MM.1S (cell line): ENCODE results near the gene GFRA1.

ENCODE experiments used
- DNase-seq: peaks from one replicate; pipeline ENCODE4 v3.0.0-alpha.2; 2015
- H2AFZ ChIP-seq: fragments of 300-600 bp; sonication (generic); 2 replicates; pipeline ENCODE4 v1.6.0; 2016; ENCODE audit warnings: antibody characterized with exemption, low read length
- H3F3A ChIP-seq: fragments of 300-600 bp; sonication (generic); 2 replicates; pipeline ENCODE4 v1.6.1; 2016; ENCODE audit warnings: mild to moderate bottlenecking, antibody characterized with exemption, low read length, moderate library complexity, mixed read lengths; ENCODE audit not compliant: insufficient read depth
- H3K27ac ChIP-seq: fragments of 300-600 bp; sonication (generic); 2 replicates; pipeline ENCODE4 v1.5.1; 2016; ENCODE audit warnings: mild to moderate bottlenecking, low read length
- H3K27me3 ChIP-seq: fragments of 300-600 bp; sonication (generic); replicated peaks from 2 replicates; pipeline ENCODE4 v1.6.0; 2016; ENCODE audit warnings: low read length; ENCODE audit not compliant: insufficient read depth
- H3K36me3 ChIP-seq: fragments of 300-600 bp; sonication (generic); replicated peaks from 2 replicates; pipeline ENCODE4 v1.6.1; 2016; ENCODE audit warnings: mild to moderate bottlenecking, low read length, mixed read lengths; ENCODE audit not compliant: insufficient read depth
- H3K4me1 ChIP-seq: fragments of 300-600 bp; sonication (generic); 2 replicates; pipeline ENCODE4 v1.6.1; 2016; ENCODE audit warnings: low read length, mixed read lengths
- H3K4me2 ChIP-seq: fragments of 300-600 bp; sonication (generic); 2 replicates; pipeline ENCODE4 v1.6.0; 2016; ENCODE audit warnings: low read depth, low read length
- H3K4me3 ChIP-seq: fragments of 300-600 bp; sonication (generic); 2 replicates; pipeline ENCODE4 v1.5.1; 2016; ENCODE audit warnings: low read length, mixed read lengths
- H3K79me2 ChIP-seq: fragments of 300-600 bp; sonication (generic); 2 replicates; pipeline ENCODE4 v1.6.1; 2016; ENCODE audit warnings: mixed run types, low read length, mixed read lengths
- H3K9ac ChIP-seq: fragments of 300-600 bp; sonication (generic); 2 replicates; pipeline ENCODE4 v1.6.1; 2016; ENCODE audit warnings: low read length, mixed read lengths
- H3K9me2 ChIP-seq: fragments of 300-600 bp; sonication (generic); replicated peaks from 2 replicates; pipeline ENCODE4 v1.6.1; 2016; ENCODE audit warnings: mild to moderate bottlenecking, low read length, mixed read lengths; ENCODE audit not compliant: insufficient read depth
- H3K9me3 ChIP-seq: fragments of 300-600 bp; sonication (generic); replicated peaks from 2 replicates; pipeline ENCODE4 v1.6.1; 2016; ENCODE audit warnings: mild to moderate bottlenecking, low read length, mixed read lengths; ENCODE audit not compliant: insufficient read depth
- H4K20me1 ChIP-seq: fragments of 300-600 bp; sonication (generic); 2 replicates; pipeline ENCODE4 v1.6.1; 2016; ENCODE audit warnings: mild to moderate bottlenecking, low read length, moderate library complexity, mixed read lengths; ENCODE audit not compliant: insufficient read depth
- EZH2 ChIP-seq: fragments of 300-600 bp; sonication (generic); optimal IDR thresholded peaks from 2 replicates; pipeline ENCODE3; 2017; ENCODE audit warnings: low read depth, mild to moderate bottlenecking, antibody characterized with exemption, low read length, mixed read lengths
- EZH2phosphoT487 ChIP-seq: fragments of 300-600 bp; sonication (generic); IDR thresholded peaks from 2 replicates; pipeline ENCODE4 v1.6.1; 2018; ENCODE audit warnings: antibody characterized with exemption, low read length
- TF ChIP-seq, protein P1 (sequence below): fragments of 300-600 bp; sonication (generic); IDR thresholded peaks from 2 replicates; pipeline ENCODE4 v1.5.1; 2016; ENCODE audit warnings: antibody characterized with exemption, low read length, mixed read lengths

The GFRA1 gene

DNA sequence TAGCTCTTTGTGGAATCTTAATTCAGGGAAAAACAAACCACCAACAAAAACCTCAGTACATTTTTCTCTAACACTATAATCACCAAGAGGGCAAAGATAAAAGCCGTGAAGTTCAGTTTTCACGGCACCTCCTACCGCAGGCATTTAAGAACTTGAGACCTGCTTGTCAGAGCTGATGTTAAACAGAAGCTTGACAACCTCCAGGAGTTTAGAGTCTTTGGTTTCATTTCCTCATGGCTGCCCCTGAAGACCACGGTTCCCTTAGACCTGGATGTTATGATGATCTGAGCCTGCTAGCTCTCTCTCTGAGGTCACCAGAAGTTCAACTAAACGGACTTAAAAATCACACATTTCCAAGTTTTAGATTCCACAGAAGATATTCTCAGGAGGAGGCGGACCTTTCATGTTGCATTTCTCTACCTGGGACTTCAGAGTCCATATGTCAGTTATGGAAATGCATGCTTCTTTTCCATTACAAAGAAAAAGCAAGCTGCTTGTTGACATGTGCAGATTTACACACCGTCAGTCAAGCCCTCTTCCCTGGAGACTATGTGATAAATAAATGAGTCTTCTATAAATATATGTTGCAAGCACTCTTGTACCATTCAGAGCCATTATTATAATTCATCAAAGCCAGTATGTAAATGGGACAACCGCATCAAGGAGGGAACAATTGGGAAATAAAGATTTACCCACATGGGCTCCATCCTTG lies 258.0 kb downstream of the GFRA1 start:
- no peaks in the 10 kb centered on the region for H3K4me1 ChIP-seq
- no peak overlapping the region for H3K27ac ChIP-seq
- H3K36me3 ChIP-seq, result no peaks in the 10 kb centered on the region
- no peaks in the 10 kb centered on the region for H3F3A ChIP-seq
- H3K79me2 ChIP-seq, result no peaks in the 10 kb centered on the region
- H3K27me3 ChIP-seq, result no peaks in the 10 kb centered on the region
- no peak overlapping the region for H3K9ac ChIP-seq
- no peaks in the 10 kb centered on the region for H3K9me2 ChIP-seq
- peak; percentile 53 for DNase-seq
- H3K4me2 ChIP-seq, result peak overlapping the region; percentile 19; the same call in 1 of the 2 replicates
- H4K20me1 ChIP-seq, result no peaks in the 10 kb centered on the region
- H2AFZ ChIP-seq, result no peak overlapping the region
- TF ChIP-seq EZH2 (no peak), EZH2phosphoT487 (no peak)
- TF ChIP-seq, protein P1, sequence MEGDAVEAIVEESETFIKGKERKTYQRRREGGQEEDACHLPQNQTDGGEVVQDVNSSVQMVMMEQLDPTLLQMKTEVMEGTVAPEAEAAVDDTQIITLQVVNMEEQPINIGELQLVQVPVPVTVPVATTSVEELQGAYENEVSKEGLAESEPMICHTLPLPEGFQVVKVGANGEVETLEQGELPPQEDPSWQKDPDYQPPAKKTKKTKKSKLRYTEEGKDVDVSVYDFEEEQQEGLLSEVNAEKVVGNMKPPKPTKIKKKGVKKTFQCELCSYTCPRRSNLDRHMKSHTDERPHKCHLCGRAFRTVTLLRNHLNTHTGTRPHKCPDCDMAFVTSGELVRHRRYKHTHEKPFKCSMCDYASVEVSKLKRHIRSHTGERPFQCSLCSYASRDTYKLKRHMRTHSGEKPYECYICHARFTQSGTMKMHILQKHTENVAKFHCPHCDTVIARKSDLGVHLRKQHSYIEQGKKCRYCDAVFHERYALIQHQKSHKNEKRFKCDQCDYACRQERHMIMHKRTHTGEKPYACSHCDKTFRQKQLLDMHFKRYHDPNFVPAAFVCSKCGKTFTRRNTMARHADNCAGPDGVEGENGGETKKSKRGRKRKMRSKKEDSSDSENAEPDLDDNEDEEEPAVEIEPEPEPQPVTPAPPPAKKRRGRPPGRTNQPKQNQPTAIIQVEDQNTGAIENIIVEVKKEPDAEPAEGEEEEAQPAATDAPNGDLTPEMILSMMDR, result no peak
- H3K9me3 ChIP-seq, result no peaks in the 10 kb centered on the region
- H3K4me3 ChIP-seq, result no peak overlapping the region

DNA sequence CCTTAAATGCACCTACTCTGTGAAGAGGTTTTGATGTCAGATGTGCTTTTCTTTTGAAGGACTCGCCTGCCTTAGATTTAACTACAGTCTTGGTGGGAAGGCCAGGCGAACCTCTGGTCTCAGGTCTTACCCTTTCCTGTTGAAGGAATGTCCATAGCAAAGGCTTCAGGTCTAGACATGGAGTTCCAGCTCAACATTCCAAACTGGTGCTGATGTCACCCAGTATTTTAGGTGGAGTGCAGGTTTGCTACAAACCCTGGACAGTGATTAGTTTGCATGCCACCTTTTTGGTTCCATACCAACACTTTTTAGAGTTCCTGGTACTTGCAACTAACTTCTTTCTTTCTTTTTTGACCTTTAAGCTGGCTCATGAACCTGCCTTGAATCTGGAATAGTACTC lies 258.7 kb downstream of the GFRA1 start:
- TF ChIP-seq EZH2phosphoT487, result no peak
- TF ChIP-seq, protein P1, result no peak
- no peak for TF ChIP-seq EZH2
- DNase-seq, result no peak
- peak overlapping the region; percentile 19; the same call in 1 of the 2 replicates for H3K4me2 ChIP-seq
- H3K4me3 ChIP-seq, result no peak overlapping the region
- no peaks in the 10 kb centered on the region for H3K4me1 ChIP-seq
- no peaks in the 10 kb centered on the region for H3K9me2 ChIP-seq
- no peaks in the 10 kb centered on the region for H4K20me1 ChIP-seq
- H3K79me2 ChIP-seq, result no peaks in the 10 kb centered on the region
- no peak overlapping the region for H2AFZ ChIP-seq
- H3K9ac ChIP-seq, result no peak overlapping the region
- H3K27ac ChIP-seq, result no peak overlapping the region
- no peaks in the 10 kb centered on the region for H3K36me3 ChIP-seq
- no peaks in the 10 kb centered on the region for H3K27me3 ChIP-seq
- no peaks in the 10 kb centered on the region for H3K9me3 ChIP-seq
- no peaks in the 10 kb centered on the region for H3F3A ChIP-seq

DNA sequence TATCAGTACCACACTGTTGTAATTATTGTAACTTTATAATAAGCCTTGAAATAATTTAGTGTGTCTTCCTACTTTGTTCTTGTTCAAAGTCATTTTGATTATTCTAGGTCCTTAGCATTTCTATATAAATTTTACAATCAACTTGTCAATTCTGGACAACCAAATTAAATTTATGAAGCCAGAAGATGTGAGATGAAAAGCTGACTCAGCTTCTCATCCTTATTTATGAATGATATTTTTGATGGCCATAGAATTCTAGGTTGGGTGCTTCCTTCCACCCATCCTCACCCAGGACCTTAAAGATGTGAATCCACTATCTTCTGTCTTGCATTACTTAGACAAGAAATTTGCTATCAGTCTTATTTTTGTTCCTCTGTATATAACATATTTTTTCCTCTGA lies 261.1 kb downstream of the GFRA1 start:
- DNase-seq, result no peak
- Histone ChIP-seq H2AFZ (no peak overlapping the region), H3K27ac (no peak overlapping the region), H3K79me2 (no peaks in the 10 kb centered on the region), H3F3A (no peaks in the 10 kb centered on the region), H3K27me3 (no peaks in the 10 kb centered on the region), H3K36me3 (no peaks in the 10 kb centered on the region), H3K9me2 (no peaks in the 10 kb centered on the region), H3K4me2 (no peak overlapping the region), H3K4me1 (no peaks in the 10 kb centered on the region), H4K20me1 (no peaks in the 10 kb centered on the region), H3K9me3 (no peaks in the 10 kb centered on the region), H3K4me3 (no peak overlapping the region), H3K9ac (no peak overlapping the region)
- TF ChIP-seq EZH2 (no peak), EZH2phosphoT487 (no peak)
- TF ChIP-seq, protein P1, result no peak
